AG09309 (cell line): ENCODE results near the gene MAD1L1.

Experiments used
- DNase-seq: peaks from one replicate; pipeline ENCODE4 v3.0.0-alpha.2; 2010; ENCODE audit warnings: low read depth
- H3K4me3 ChIP-seq: 2 replicates; pipeline ENCODE4 v1.5.1; 2011; ENCODE audit warnings: mild to moderate bottlenecking, low read depth, low read length, moderate library complexity; ENCODE audit not compliant: control insufficient read depth
- TF ChIP-seq, protein P1 (sequence below): IDR thresholded peaks from 2 replicates; pipeline ENCODE4 v1.5.1; 2011; ENCODE audit warnings: mild to moderate bottlenecking, low read depth, low read length, inconsistent platforms; ENCODE audit not compliant: insufficient read depth, control insufficient read depth; ENCODE audit errors: missing control alignments

MAD1L1 gene

GRCh38 chr7:1902231-1902855, 330.4 kb downstream of the MAD1L1 start:
- no peak overlapping the region for H3K4me3 ChIP-seq
- TF ChIP-seq, protein P1, sequence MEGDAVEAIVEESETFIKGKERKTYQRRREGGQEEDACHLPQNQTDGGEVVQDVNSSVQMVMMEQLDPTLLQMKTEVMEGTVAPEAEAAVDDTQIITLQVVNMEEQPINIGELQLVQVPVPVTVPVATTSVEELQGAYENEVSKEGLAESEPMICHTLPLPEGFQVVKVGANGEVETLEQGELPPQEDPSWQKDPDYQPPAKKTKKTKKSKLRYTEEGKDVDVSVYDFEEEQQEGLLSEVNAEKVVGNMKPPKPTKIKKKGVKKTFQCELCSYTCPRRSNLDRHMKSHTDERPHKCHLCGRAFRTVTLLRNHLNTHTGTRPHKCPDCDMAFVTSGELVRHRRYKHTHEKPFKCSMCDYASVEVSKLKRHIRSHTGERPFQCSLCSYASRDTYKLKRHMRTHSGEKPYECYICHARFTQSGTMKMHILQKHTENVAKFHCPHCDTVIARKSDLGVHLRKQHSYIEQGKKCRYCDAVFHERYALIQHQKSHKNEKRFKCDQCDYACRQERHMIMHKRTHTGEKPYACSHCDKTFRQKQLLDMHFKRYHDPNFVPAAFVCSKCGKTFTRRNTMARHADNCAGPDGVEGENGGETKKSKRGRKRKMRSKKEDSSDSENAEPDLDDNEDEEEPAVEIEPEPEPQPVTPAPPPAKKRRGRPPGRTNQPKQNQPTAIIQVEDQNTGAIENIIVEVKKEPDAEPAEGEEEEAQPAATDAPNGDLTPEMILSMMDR = no peak
- no peak for DNase-seq

GRCh38 chr7:1901431-1902210, 331.1 kb downstream of the MAD1L1 start:
- DNase-seq = no peak
- H3K4me3 ChIP-seq = no peak overlapping the region
- TF ChIP-seq, protein P1 = no peak

- H3K4me3 ChIP-seq = no peak overlapping the region
- DNase-seq = no peak
- TF ChIP-seq, protein P1 = no peak
These were observed 331.9 kb downstream of the MAD1L1 start for GRCh38 chr7:1900847-1901246.

DNA sequence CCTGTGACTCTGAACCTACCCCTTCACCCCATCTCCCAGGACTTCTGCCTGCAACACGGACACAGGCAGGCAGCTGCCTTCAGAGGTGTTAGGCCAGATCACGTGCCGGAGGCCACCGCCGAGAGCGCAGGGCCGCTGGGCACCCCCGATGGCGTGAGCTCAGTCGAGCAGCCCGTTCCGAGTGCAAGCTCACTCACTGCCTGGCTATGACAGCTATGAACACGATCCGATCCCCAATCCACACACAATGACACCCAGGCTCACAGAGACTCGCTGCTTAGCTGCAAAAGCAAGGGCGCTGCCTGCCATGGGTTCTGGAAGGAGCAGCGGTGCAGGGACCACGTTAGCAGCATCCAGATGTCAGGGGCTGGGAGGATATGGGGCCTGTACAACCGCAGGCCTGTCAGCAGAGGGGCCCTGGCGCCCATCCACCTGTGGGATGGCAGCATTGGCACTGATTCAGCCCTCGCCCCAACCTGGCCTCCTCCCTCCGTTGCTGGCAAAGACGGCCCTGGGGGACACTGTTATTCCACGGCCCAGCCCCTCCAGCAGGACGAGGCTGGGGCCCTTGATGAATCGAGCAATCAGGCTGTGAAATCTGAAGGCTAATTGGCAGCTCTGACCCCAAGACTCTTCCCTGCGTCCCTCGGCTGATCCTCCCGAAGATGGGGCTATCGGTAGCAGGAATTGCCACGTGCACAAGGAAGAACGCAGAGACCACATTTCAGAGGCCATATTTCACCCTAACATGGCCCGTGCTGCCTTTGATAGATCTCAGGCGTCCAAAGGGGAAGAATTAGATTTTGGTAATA, 332.6 kb downstream of the MAD1L1 start:
- TF ChIP-seq, protein P1 = no peak
- no peak overlapping the region for H3K4me3 ChIP-seq
- DNase-seq = no peak

- TF ChIP-seq, protein P1 = no peak
- no peak overlapping the region for H3K4me3 ChIP-seq
- peak; percentile 83 for DNase-seq
These were observed 333.5 kb downstream of the MAD1L1 start for GRCh38 chr7:1899196-1899595.

GRCh38 chr7:1898628-1899185, 334.0 kb downstream of the MAD1L1 start:
- DNase-seq = no peak
- H3K4me3 ChIP-seq = no peak overlapping the region
- TF ChIP-seq, protein P1 = no peak
